ENCODE results near the gene IFNG. TPM values are rescaled to one million over a fixed set of nuclear protein-coding genes. Genes with fewer than 3 reads are reported as not detected.

The IFNG gene
- total RNA-seq, 1 experiment from 2014 or later = 0.44 TPM

- CTCF ChIA-PET = no interaction called here
- no peak for TF ChIP-seq FOSL1 (IDR thresholded peaks at IDR 0.05; ENCODE audit: low read depth)
Observed at GRCh38 chr12:68138480-68138879, 21.1 kb downstream of the IFNG start.

DNA sequence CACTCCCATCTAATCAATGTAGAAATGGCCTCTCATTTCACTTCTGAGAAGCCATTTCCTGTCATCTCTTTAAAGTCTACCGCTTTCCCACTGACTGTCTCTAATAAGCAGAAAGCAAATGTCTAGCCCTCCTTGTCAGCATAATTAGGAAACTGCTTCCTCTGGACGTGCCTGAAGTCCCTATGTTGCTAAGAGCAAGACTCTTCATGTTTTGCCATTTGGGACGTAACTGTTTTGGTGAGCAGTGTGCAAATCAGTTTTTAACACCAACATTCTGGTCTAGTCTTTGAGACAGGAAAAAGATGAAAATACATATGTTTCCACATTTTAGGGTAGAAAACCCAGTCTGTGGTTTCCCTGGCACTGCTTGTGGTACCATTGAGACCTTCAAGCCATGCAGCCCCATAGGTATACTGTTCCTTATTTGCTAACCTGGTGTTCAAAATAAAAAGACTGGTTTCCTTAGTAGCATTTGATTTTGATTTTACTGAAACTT is 22.2 kb downstream of the IFNG start:
- Histone ChIP-seq H3K9ac (ENCODE audit: low read length) (no peak overlapping the region), H3K79me2 (ENCODE audit: insufficient read depth, low read length) (no peaks in the 10 kb centered on the region), H3K4me1 (ENCODE audit: control insufficient read depth in 1 of 2, insufficient read depth in 2 of 2, low read length in 2 of 2) (no peaks in the 10 kb centered on the region), H3K4me2 (ENCODE audit: low read length) (no peak overlapping the region), H3K27me3 (ENCODE audit: insufficient read depth, low read length) (no peaks in the 10 kb centered on the region), H3K4me3 (replicated peaks in 1 of 2; ENCODE audit: low read depth in 1 of 2, low read length in 2 of 2) (no peak overlapping the region), H3K9me3 (ENCODE audit: control insufficient read depth in 1 of 2, insufficient read depth in 1 of 2, low read depth in 1 of 2, low read length in 2 of 2) (no peaks in the 10 kb centered on the region), H2AFZ (ENCODE audit: low read depth, low read length, poor library complexity, severe bottlenecking) (no peak overlapping the region), H3K27ac (ENCODE audit: low read depth, low read length) (no peak overlapping the region), H3K36me3 (ENCODE audit: control insufficient read depth in 1 of 2, insufficient read depth in 2 of 2, low read length in 2 of 2) (no peaks in the 10 kb centered on the region), H4K20me1 (ENCODE audit: insufficient read depth) (no peaks in the 10 kb centered on the region), H3K9me2 (ENCODE audit: insufficient read depth) (no peaks in the 10 kb centered on the region)
- RAD21 ChIA-PET (ENCODE audit: low non-redundant PET in 1 of 2, low total read pairs in 2 of 2, uncharacterized antibody in 2 of 2, unreplicated experiment in 2 of 2) = no interaction called here
- DNase-seq (ENCODE audit: low read depth, low spot score) (no peak), ATAC-seq (no peak)
- CTCF ChIA-PET = interaction anchor here (1.1 kb wide), 1 partner anchor 97 kb away, joined by 3 read pairs; no protein-coding TSS in a partner anchor
- intact Hi-C loops (cut with micrococcal nuclease) = no loop called here
- no peak for TF ChIP-seq RAD21 (IDR thresholded peaks at IDR 0.05; ENCODE audit: low read depth)
- no peak for TF ChIP-seq MAX (IDR thresholded peaks at IDR 0.05)
- TF ChIP-seq ELF1 (IDR thresholded peaks at IDR 0.05; ENCODE audit: borderline replicate concordance, low read depth) = no peak
- no peak for TF ChIP-seq CBX3 (IDR thresholded peaks at IDR 0.05; ENCODE audit: low read depth)
- no peak for TF ChIP-seq ZNF274 (IDR thresholded peaks at IDR 0.05; ENCODE audit: low read depth, low read length)
- TF ChIP-seq REST (IDR thresholded peaks at IDR 0.05; ENCODE audit: low read depth) = no peak
- no peak for TF ChIP-seq CEBPB (IDR thresholded peaks at IDR 0.05; ENCODE audit: low read depth)
- TF ChIP-seq POLR2AphosphoS5 (IDR thresholded peaks at IDR 0.05; ENCODE audit: low read depth, low read length) = no peak
- TF ChIP-seq ZFX (IDR thresholded peaks at IDR 0.05) = no peak
- TF ChIP-seq, protein P1, sequence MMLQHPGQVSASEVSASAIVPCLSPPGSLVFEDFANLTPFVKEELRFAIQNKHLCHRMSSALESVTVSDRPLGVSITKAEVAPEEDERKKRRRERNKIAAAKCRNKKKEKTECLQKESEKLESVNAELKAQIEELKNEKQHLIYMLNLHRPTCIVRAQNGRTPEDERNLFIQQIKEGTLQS (IDR thresholded peaks at IDR 0.05) = no peak
- TF ChIP-seq EZH2 (IDR thresholded peaks at IDR 0.05) = no peak
- TF ChIP-seq YY1 (IDR thresholded peaks at IDR 0.05; ENCODE audit: extremely low read depth, insufficient replicate concordance, low read depth, low read length) = no peak
- TF ChIP-seq FOSL1 (IDR thresholded peaks at IDR 0.05; ENCODE audit: low read depth) = no peak
- BruUV-seq (replicated peaks) = no TSS peak
- POLR2A ChIA-PET = no interaction called here

More at GRCh38 chr12:68138480-68138879, 21.1 kb downstream of the IFNG start:
- no peaks in the 10 kb centered on the region for H3K36me3 ChIP-seq (ENCODE audit: control insufficient read depth in 1 of 2, insufficient read depth in 2 of 2, low read length in 2 of 2)
- BruUV-seq (replicated peaks) = no TSS peak
- H3K27ac ChIP-seq (ENCODE audit: low read depth, low read length) = no peak overlapping the region
- ChIA-PET RAD21 (ENCODE audit: low non-redundant PET in 1 of 2, low total read pairs in 2 of 2, uncharacterized antibody in 2 of 2, unreplicated experiment in 2 of 2) (no interaction called here), POLR2A (no interaction called here)
- H3K4me2 ChIP-seq (ENCODE audit: low read length) = no peak overlapping the region
- ATAC-seq = no peak
- H2AFZ ChIP-seq (ENCODE audit: low read depth, low read length, poor library complexity, severe bottlenecking) = no peak overlapping the region
- no peak overlapping the region for H3K9ac ChIP-seq (ENCODE audit: low read length)
- H3K4me1 ChIP-seq (ENCODE audit: control insufficient read depth in 1 of 2, insufficient read depth in 2 of 2, low read length in 2 of 2) = no peaks in the 10 kb centered on the region
- H3K9me2 ChIP-seq (ENCODE audit: insufficient read depth) = no peaks in the 10 kb centered on the region
- no peak for DNase-seq (ENCODE audit: low read depth, low spot score)
- no peak overlapping the region for H3K4me3 ChIP-seq (replicated peaks in 1 of 2; ENCODE audit: low read depth in 1 of 2, low read length in 2 of 2)
- H3K9me3 ChIP-seq (ENCODE audit: control insufficient read depth in 1 of 2, insufficient read depth in 1 of 2, low read depth in 1 of 2, low read length in 2 of 2) = no peaks in the 10 kb centered on the region
- H3K79me2 ChIP-seq (ENCODE audit: insufficient read depth, low read length) = no peaks in the 10 kb centered on the region
- no peaks in the 10 kb centered on the region for H3K27me3 ChIP-seq (ENCODE audit: insufficient read depth, low read length)
- no peaks in the 10 kb centered on the region for H4K20me1 ChIP-seq (ENCODE audit: insufficient read depth)
- intact Hi-C loops (cut with micrococcal nuclease) = no loop called here
